ENCODE data around the gene LRP1.

DNA sequence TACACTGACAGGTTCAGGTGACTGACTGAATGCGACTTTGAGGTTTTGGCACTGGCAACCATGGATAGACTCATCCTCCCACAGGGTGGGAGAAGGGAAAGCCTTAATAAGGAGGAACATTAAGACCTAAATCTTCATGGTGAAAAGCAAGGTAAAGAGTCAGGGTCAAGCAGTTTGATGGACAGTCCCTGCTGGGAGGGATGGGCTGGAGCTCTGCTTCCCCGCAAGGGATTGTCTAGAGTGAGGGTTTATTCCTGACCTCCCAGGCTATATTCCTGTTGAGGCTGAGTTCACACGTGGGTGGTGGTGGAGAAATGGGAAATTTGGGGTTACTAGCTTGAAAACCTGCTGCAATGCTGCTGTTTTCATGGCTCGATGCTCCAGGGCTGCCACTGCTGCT, 132.1 kb downstream of the LRP1 start:
- TF ChIP-seq, protein P1, sequence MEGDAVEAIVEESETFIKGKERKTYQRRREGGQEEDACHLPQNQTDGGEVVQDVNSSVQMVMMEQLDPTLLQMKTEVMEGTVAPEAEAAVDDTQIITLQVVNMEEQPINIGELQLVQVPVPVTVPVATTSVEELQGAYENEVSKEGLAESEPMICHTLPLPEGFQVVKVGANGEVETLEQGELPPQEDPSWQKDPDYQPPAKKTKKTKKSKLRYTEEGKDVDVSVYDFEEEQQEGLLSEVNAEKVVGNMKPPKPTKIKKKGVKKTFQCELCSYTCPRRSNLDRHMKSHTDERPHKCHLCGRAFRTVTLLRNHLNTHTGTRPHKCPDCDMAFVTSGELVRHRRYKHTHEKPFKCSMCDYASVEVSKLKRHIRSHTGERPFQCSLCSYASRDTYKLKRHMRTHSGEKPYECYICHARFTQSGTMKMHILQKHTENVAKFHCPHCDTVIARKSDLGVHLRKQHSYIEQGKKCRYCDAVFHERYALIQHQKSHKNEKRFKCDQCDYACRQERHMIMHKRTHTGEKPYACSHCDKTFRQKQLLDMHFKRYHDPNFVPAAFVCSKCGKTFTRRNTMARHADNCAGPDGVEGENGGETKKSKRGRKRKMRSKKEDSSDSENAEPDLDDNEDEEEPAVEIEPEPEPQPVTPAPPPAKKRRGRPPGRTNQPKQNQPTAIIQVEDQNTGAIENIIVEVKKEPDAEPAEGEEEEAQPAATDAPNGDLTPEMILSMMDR (IDR thresholded peaks at IDR 0.05): no peak
- no peak for TF ChIP-seq POLR2A (IDR thresholded peaks at IDR 0.05)
- TF ChIP-seq POLR2AphosphoS5 (IDR thresholded peaks at IDR 0.05; ENCODE audit: insufficient read depth in 1 of 2, low read depth in 1 of 2): no peak

Data from vagina (tissue), 2 donors.